HG03575 (cell line): Measurements from ENCODE around the gene SOCS2.

Source experiments
- ATAC-seq: cut with Tn5 transposase; IDR thresholded peaks from one replicate; pipeline ENCODE4 v1.9.1; 2021; ENCODE audit not compliant: unreplicated experiment, insufficient number of reproducible peaks, low FRiP score; ENCODE audit errors: extremely low read depth

SOCS2 gene

GRCh38 chr12:93587611-93588010 is 15.1 kb downstream of the SOCS2 start:
- no peak for ATAC-seq

DNA sequence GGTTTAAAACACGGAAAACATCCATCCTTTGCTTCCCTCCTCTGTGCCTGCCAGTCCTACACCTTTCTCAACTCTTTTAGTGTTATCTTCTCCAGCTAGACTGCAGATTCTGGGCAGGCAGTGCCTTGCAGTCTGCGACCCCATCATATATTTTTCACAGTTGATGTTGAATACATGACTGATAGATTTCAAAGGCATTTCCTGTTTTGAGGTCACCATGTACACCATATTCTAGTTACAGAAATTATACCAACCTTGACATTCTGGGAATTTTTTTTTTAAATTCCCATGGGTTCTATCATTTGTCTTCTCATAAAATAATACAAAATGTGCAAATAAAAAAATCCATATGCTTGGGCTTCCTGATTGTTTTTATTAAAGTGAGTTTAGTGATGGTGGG is 16.6 kb downstream of the SOCS2 start:
- no peak for ATAC-seq

DNA sequence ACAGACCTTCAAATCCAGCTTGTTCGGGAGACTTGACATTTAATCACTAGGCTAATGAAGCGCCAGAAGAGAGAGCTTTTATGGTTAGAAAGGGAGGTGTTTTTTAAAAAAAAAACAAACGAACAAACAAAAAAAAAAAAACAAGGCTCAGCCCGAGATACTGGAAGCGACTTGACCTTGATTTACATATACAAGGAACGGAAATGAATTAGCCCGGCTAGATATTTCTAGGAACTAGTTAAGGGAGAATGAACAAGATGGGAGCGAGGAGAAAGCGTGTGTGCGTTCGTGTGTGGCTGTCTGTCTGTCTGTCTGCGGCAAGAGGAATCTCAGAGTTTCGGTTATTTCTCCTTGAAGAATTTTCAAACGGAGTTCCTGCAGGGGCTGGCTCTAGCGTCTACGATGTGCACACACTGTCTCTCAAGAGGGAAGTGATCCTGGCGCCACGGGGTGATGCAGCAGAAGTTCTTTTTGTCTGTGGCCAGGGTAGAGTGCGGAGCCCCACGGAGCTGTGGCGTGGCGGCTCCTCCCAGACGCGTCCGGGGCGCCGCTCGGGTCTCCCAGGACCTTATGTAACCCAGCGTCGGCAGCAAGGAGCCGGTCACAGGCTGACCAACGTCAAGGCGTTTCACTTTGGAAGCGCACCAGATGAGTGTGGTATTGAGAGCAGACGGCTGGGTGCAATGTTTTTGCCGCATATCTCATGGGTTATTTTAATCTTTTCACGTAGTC is 18.8 kb downstream of the SOCS2 start:
- no peak for ATAC-seq

- ATAC-seq = no peak
Observed at GRCh38 chr12:93592641-93593406, 20.3 kb downstream of the SOCS2 start.

GRCh38 chr12:93593843-93594242 is 21.4 kb downstream of the SOCS2 start:
- no peak for ATAC-seq

DNA sequence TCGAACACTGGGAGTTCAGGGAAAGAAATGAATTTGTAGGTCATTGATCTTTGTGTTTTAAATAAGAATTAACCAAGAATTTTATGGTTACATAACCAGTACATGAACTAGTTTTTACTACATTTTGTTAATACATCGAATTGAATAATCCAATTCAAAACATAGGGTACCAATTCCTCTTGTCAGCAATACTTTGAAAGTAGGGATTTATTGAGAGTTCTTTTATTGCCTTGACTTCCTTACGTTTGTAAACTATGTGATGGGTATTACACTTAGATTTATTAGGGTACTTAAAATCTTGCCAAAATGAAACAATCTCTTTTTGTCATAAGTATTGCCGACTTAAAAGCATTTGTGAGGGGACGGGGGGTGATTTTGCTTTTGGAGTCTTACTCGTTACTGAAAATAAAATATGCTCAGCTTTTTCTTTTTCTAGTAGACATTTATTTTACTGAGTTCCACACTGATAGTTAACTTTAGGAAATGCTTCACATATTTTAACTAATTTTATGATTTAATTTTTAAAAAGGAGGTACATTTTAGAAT is 22.4 kb downstream of the SOCS2 start:
- no peak for ATAC-seq

GRCh38 chr12:93595351-93595750 is 22.9 kb downstream of the SOCS2 start:
- ATAC-seq = no peak

DNA sequence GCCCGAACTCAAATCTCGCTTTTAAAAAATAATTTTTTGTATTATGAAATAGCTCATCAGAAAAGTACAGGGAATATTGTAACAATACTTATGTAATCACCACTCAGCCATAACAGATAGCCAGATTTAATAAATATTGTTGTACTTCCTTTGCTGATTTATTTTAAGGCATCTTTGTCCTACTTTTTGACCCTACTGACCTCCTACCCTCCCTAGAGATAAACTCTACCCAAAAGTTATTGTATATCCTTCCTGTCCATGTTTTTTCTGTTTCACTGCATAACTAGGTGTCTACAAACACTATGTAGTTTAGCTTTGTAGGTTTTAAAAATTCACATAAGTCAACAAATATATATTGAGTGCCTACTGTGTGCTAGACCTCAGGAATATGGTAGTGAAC is 25.1 kb downstream of the SOCS2 start:
- no peak for ATAC-seq

- no peak for ATAC-seq
Observed at GRCh38 chr12:93599192-93599591, 26.7 kb downstream of the SOCS2 start.

DNA sequence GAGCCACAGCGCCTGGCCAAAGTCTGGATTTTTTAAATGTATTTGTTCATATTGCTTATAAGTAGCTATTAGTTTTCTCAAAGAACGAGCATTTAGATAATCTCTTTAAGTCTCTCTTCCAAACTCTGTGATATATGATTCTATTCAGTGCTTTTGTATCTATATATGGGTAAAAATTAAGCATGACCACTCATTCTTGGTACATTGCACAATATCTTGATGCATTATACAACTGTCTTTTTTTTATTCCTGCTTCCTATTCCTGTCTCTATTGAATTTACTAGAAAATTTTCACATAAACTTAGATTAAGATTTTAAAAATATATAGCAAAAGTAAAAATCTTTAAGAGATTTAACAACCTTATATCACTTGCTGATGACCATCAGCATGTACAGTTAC is 29.1 kb downstream of the SOCS2 start:
- no peak for ATAC-seq

DNA sequence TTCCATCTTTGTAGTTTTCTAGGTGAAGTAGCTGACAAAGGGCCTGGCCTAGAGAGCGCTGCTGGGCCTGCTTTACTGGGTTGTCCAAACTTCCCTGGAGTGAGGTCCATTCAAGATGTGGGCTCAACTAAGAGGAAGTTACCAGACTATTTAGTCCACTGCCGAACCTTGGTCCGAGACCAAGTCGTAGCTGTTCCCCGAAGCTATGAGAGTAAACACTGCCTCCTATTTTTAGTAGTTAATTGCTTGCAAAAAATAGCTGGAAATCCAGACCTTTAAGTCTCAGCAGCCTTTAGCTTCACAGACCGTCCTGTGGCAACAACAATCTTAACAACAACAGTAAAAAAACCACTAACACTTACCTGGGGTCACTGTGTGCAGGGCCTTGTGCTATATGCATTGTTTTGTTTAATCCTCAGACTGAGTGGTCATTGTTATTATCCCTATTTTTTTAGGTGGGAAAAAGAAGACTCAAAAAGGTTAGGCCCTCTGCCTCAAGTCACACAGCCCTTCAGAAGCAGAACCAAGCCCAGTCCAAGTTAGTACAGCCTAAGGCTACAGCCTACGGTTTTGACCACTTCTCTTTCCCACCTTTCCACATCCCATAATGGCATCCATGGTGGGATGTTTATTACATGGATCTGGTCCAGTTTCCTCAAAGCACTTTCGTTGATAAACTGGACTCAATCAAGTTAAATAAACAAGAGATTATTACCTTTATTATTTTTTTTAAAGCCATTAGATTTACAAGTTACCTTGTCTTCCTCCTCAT is 30.6 kb downstream of the SOCS2 start:
- no peak for ATAC-seq

DNA sequence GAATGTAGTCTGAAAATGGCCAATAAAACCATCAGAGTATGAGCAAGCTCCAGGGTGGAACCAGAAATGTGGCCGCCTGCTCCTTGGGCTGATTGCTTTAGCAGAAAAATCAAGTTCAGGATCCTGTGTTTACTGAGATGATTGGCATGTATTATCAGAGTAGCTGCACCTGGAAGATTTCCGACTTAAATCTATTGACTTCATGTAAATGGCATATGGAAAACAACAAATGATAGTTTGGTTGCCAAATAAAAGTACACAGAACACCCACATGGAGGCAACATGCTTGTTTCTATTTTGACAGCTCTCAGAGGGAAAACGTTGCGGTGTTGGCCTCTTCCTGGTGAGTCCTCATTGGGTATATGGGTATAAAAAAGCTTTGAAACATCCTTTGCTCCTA is 31.3 kb downstream of the SOCS2 start:
- ATAC-seq = no peak

DNA sequence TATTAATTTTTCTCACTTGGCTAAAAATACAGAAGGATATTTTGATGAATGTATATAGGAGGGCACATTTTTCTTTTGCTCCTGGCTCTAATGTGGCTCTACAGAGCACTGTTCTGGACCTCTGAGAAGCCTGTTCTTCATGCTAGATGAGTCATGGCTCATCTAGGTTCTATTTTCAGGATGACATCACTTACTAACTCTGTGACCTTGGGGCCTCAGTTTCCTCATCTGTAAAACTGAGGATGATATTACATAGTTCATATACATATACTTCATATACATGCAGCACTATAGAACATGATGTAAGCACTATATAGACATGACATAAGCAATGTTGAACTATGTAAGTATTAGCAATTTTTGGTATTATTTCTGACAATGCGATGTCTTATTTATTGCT is 35.8 kb downstream of the SOCS2 start:
- ATAC-seq = no peak

GRCh38 chr12:93609281-93610192 is 37.1 kb downstream of the SOCS2 start:
- ATAC-seq = no peak

DNA sequence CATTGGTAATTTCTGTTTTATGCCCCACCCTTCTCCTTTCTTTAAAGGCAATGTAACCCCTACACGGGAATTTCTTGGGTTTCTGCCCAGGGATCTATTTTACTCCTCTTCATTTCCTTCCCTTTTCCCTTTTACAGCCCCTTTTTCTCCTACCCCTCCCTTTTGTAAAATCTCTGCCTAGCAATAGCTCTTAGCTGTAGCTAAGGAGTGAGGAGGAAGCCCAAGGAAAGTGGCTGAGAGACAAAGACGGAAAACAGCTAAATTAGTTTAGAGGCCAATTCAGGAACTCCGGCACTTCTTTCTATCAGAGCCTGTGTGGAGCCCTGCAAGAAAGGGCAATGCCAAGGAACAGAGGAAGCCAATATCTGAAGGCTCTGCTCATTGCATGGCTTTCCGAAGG is 40.3 kb downstream of the SOCS2 start:
- no peak for ATAC-seq

DNA sequence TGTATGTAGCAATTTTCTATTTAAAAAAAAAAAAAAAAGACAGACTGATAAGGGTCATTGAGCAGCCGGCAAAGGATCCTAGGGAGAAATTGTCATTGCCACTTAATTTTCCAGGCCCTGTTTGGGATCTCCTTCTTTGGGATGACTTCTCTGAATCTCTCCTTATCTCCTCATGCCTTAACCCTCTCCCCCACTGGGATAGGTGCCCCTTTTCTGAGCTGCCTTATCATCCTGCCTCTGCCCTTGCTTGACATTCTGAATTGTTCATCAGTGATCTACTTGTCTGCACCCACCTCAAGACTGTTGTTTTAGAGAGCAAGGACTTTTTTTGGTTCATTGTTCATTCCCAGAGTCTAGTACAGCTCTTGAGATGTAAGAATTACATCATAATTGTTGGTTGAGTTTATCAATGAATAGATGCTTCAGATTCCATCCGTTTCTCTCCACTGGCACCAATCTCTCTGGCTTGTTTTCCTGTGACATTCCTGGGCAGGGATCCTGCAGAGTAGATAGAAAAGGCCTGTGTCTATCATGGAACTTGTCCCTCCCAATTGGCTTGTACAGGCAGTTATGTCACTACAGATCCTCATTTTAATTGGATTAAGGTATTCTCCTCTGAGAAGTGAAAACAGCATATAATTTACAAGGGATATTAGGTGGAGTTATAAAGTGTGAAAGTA is 42.6 kb downstream of the SOCS2 start:
- ATAC-seq = no peak

- no peak for ATAC-seq
Observed at GRCh38 chr12:93616584-93617101, 44.2 kb downstream of the SOCS2 start.

GRCh38 chr12:93618891-93619410 is 46.5 kb downstream of the SOCS2 start:
- no peak for ATAC-seq
